Duodenal mucosa (tissue), 2 donors: ENCODE results near the gene BANF1.

ENCODE experiments used
- H3K27ac ChIP-seq: one replicate; pipeline ENCODE4 v1.7.0; 2013; ENCODE audit warnings: low read depth, low read length
- H3K27me3 ChIP-seq, 2 donors: one replicate each; pipeline ENCODE4 v1.7.0; 2013; ENCODE audit warnings: low read length in 2 of 2, control low read depth in 1 of 2; ENCODE audit not compliant: insufficient read depth in 2 of 2, control insufficient read depth in 1 of 2
- H3K36me3 ChIP-seq, 2 donors: one replicate each; pipeline ENCODE4 v1.7.0; 2013; ENCODE audit warnings: low read length in 2 of 2, control low read depth in 1 of 2; ENCODE audit not compliant: insufficient read depth in 2 of 2, control insufficient read depth in 1 of 2
- H3K4me1 ChIP-seq, 2 donors: one replicate each; pipeline ENCODE4 v1.7.0; 2013; ENCODE audit warnings: low read length in 2 of 2, control low read depth in 1 of 2; ENCODE audit not compliant: insufficient read depth in 2 of 2, control insufficient read depth in 1 of 2
- H3K4me3 ChIP-seq, 2 donors: one replicate each; pipeline ENCODE4 v1.7.0; 2013; ENCODE audit warnings: low read length in 2 of 2, low read depth in 1 of 2
- H3K9ac ChIP-seq, 2 donors: one replicate each; pipeline ENCODE4 v1.7.0; 2013; ENCODE audit warnings: low read length in 2 of 2, low read depth in 1 of 2
- H3K9me3 ChIP-seq, 2 donors: one replicate each; pipeline ENCODE4 v1.7.0; 2013; ENCODE audit warnings: low read length in 2 of 2, control low read depth in 1 of 2; ENCODE audit not compliant: control insufficient read depth in 1 of 2

The BANF1 gene

DNA sequence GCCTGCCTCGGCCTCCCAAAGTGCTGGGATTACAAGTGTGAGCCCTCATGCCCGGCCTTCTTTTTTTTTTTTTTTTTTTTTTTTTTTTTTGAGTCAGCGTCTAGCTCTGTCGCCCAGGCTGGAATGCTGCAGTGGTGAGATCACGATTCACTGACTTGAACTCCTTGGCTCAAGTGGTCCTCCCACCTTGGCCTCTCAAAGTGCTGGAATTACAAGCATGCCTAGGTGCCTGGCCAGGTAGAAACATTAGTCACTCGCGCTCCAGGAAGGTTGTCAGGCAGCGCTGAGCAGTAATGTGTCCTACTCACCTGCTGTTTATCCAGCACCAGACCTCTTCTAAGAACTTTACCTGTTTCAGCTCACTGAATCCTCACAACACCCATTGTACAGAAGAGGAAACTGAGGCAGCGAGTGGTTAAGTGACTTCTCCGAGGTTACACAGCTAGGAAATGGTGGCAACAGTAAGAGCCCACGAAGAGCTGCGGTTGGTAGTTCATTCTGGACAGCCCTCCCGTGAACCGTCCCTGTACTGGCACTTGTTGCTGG, 9.0 kb downstream of the BANF1 start:
- Histone ChIP-seq H3K27me3 (peaks cover 28 to 33% of the 10 kb centered on the region in 2 donors), H3K9me3 (no peaks in the 10 kb centered on the region), H3K4me3 (no peak overlapping the region), H3K27ac (no peak overlapping the region), H3K4me1 (no peaks in the 10 kb centered on the region), H3K36me3 (no peaks in the 10 kb centered on the region), H3K9ac (no peak overlapping the region)

DNA sequence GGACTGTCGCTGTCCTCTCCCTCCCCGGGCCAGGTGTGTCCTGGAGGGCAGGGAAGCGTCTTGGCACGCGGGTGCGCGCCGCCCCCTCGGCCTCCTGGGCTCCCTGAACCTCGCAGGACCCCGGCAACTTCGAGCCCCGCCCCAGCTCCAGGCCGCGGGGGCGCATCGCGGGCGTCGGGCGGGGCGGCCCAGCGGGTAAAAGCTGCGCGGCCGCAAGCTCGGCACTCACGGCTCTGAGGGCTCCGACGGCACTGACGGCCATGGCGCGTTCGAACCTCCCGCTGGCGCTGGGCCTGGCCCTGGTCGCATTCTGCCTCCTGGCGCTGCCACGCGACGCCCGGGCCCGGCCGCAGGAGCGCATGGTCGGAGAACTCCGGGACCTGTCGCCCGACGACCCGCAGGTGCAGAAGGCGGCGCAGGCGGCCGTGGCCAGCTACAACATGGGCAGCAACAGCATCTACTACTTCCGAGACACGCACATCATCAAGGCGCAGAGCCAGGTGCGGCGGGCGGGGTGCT, 9.5 kb downstream of the BANF1 start, which contains the start of gene CST6:
Gene CST6, plus strand, starts transcription at position 224 of the 519 bp plus-strand sequence. Its CDS starts 37 bp downstream, at position 261.
- no peaks in the 10 kb centered on the region for H3K36me3 ChIP-seq
- no peaks in the 10 kb centered on the region for H3K9me3 ChIP-seq
- no peak within 1 kb of the TSS for H3K27ac ChIP-seq
- no peak within 1 kb of the TSS for H3K4me3 ChIP-seq
- H3K27me3 ChIP-seq, result peaks cover 28 to 33% of the 10 kb centered on the region in 2 donors
- no peak within 1 kb of the TSS for H3K9ac ChIP-seq
- H3K4me1 ChIP-seq, result no peaks in the 10 kb centered on the region

DNA sequence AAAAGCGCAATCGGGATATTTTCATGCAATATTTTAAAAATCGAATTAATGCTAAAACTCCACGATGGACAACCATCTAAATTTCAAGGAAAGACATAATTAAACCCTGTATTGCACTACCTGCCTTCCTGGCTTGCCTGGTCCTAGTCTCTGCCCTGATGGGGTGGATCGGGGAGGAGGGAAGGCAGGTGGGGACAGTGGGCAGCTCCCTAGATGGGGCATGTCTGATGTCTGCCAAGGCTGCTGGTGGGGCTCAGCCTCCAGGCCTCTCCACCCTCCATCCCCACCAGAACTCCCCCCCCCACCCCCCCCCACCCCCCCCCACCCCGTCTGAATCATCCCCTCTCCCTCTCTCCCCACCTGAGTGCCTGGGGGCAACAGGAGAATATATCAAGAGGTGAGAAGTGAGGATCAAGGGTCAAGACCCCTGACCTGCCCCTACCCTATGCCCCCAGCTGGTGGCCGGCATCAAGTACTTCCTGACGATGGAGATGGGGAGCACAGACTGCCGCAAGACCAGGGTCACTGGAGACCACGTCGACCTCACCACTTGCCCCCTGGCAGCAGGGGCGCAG, 10.2 kb downstream of the BANF1 start:
- Histone ChIP-seq H3K9me3 (no peaks in the 10 kb centered on the region), H3K4me3 (no peak overlapping the region), H3K9ac (no peak overlapping the region), H3K27ac (no peak overlapping the region), H3K27me3 (peaks cover 28 to 33% of the 10 kb centered on the region in 2 donors), H3K4me1 (no peaks in the 10 kb centered on the region), H3K36me3 (no peaks in the 10 kb centered on the region)

DNA sequence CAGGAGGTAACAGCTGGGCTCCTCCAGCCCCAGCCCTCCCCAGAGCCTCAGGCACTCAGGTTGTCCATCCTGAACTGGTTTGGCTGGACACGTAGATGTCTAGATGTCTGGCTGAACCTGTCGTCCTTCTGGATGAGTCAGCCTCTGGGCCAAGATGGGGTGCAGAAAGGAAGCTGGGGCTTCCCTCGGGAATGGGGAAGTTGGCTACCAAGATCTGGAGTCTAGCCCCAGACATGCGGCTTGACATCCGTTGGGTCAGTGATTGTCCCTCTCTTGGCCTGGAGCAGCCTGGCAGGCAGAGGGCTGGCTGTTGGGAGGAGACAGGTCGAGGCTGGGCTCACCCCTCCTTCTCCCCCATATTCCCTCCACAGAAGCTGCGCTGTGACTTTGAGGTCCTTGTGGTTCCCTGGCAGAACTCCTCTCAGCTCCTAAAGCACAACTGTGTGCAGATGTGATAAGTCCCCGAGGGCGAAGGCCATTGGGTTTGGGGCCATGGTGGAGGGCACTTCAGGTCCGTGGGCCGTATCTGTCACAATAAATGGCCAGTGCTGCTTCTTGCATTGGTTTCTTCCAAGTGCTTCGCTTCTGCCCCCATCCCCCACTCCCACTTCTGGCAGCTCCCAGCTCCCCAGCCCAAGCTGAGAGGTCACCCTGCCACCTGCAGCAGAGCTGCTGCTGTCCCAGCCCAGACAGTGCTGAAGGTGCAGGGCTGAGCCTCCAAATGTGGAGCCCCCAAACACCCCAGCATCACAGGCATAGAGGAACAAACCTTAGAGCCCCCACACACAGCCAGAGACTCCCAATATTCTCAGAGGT, 10.9 kb downstream of the BANF1 start:
- Histone ChIP-seq H3K9me3 (no peaks in the 10 kb centered on the region), H3K4me3 (no peak overlapping the region), H3K27ac (no peak overlapping the region)

DNA sequence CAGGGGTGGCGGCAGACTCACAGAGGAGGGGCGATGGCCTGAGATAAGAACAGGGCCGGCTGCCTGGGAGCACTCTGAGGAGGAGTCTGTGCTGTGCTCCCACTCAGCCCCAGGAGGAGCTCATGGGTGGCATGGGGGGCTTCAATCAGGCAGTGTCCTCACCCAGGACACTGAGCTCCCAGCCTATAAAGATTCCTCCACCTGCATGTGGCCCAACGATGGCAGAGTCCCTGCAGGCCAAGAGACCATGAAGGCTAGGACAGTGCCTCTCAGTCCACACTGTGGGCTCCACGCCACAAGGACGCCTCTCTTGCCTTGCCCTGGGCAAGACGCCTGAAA, 11.4 kb downstream of the BANF1 start:
- Histone ChIP-seq H3K27ac (no peak overlapping the region), H3K4me1 (no peaks in the 10 kb centered on the region), H3K27me3 (peaks cover 28 to 33% of the 10 kb centered on the region in 2 donors), H3K4me3 (no peak overlapping the region), H3K9me3 (no peaks in the 10 kb centered on the region), H3K9ac (no peak overlapping the region), H3K36me3 (no peaks in the 10 kb centered on the region)

More for the DNA sequence above, 10.9 kb downstream of the BANF1 start:
- H3K9ac ChIP-seq, result no peak overlapping the region
- no peaks in the 10 kb centered on the region for H3K4me1 ChIP-seq
- peaks cover 28 to 33% of the 10 kb centered on the region in 2 donors for H3K27me3 ChIP-seq
- no peaks in the 10 kb centered on the region for H3K36me3 ChIP-seq

DNA sequence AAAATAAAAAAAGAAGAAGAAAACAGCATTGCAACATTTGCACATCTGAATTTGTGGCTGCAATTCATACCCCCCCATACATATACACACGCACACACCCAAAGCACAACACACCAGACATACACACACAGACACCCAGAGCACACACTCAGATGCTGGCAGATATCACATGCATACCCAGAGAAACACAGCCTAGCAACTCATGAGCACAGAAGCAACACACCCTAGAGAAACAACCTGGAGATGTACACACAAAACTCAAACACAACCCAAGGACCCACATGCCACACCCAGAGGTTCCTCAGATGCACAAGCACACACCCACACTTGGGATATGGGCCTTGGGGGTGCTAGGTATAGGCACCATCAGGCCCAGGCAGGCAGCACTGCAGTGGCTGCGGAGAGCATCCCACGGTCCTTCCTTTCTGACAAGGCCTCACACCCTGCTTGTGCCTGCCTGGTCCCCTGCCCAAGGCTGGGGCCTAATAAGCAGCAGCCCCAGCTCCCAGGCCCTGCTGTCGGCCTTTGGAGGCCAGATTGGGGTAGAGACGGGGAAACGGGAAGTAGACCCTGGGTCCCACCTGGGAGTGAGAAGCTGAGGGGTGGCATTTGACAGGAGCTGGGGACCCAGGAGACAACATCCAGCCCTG, 12.6 kb downstream of the BANF1 start:
- Histone ChIP-seq H3K36me3 (no peaks in the 10 kb centered on the region), H3K9ac (no peak overlapping the region), H3K27me3 (peaks cover 28 to 33% of the 10 kb centered on the region in 2 donors), H3K9me3 (no peaks in the 10 kb centered on the region), H3K4me3 (no peak overlapping the region), H3K4me1 (no peaks in the 10 kb centered on the region), H3K27ac (no peak overlapping the region)

DNA sequence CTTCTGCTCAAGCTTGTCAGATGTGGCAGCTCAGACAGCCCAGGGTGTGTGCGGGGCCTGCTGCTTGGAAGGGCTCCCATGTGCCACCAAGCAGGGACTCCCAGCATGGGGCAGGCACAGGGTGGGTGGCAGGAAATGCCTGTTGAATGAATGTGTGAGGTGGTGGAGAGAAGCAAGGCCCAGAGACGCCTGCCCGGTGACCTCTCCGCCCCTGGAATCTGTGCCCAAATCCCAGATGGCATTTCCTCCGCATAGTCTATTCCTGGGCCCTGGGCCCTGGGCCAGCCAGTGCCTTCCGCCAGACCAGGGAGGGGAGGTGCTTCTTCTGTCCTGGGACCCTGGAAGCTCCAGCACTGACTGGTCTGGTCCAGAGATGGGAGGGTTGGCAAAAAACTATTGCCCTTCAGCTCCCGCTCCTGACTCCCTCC, 13.2 kb downstream of the BANF1 start:
- no peak overlapping the region for H3K4me3 ChIP-seq
- H3K27ac ChIP-seq, result no peak overlapping the region
- H3K9me3 ChIP-seq, result no peaks in the 10 kb centered on the region
- no peaks in the 10 kb centered on the region for H3K36me3 ChIP-seq
- H3K27me3 ChIP-seq, result peaks cover 28 to 29% of the 10 kb centered on the region in 2 donors
- H3K4me1 ChIP-seq, result no peaks in the 10 kb centered on the region
- no peak overlapping the region for H3K9ac ChIP-seq

DNA sequence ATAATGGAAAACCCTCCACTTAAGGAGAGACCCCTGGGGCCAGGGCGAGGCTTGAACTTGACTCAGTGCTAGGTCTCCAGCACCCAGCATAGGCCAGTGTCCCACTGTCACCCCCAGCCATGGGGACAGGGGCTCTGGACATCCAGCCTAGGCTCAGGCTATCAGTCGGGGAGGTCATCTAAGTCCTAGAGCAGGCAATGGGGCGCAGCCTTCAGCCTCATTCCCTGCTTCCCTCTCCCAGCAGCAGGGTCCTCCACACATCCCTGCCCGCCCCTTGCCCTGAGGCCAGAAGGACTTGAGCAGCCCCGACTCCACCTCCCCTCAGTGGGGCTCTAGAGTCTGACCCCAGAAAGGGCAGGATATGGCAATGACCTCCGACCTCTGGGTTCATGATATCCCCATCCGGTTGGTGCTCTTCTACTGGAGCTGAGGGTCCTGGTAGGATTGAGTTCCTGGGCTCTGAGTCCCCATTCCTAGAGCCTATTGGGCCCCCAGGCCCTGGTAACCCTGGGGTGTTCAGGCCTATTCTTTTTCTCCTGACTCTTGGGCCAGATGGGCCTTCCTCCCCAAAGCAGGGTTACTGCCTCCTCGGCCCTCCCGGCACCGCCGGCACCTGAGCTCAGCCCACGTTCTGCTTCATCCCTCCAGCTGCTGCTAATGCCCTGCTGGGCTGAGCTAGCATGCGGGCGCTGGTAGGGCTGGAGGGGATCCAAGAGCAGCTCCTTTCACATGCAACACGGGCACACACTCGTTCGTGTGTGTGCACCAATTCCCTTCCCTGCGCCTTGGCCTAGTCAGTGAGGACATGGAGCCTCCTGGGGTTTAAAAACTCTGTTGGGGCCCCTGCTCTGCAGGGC, 13.9 kb downstream of the BANF1 start:
- Histone ChIP-seq H3K9me3 (no peaks in the 10 kb centered on the region), H3K4me3 (no peak overlapping the region), H3K27ac (peak overlapping the region; percentile 10), H3K9ac (no peak overlapping the region), H3K27me3 (peaks cover 26% of the 10 kb centered on the region in 2 donors), H3K4me1 (no peaks in the 10 kb centered on the region), H3K36me3 (no peaks in the 10 kb centered on the region)

DNA sequence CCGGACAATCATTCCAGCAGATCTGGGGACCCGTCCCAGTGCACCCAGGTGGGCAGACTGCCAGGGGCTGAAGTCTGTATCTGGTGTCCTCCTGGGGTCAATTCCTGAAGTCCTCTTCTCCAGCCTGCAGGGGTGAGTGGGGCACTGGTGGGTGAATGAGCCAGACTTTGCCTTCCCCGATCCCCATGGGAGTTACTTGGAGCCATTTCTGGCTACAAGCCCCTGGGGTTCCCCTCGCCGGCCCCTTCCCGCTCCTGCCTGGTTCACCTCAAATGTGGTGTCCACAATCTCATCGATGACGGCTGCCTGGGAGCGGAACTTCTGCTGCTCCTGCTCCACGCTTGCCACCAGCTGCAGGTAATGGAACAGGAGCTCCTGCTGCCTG, 14.5 kb downstream of the BANF1 start:
- H3K4me3 ChIP-seq, result no peak overlapping the region
- peaks cover 20% of the 10 kb centered on the region in 2 donors for H3K27me3 ChIP-seq
- no peaks in the 10 kb centered on the region for H3K4me1 ChIP-seq
- no peak overlapping the region for H3K9ac ChIP-seq
- H3K9me3 ChIP-seq, result no peaks in the 10 kb centered on the region
- no peak overlapping the region for H3K27ac ChIP-seq
- H3K36me3 ChIP-seq, result no peaks in the 10 kb centered on the region
